ENCODE data around the gene CDK5RAP1. TPM values are rescaled to one million over a fixed set of nuclear protein-coding genes. Genes with fewer than 3 reads are reported as not detected.

CDK5RAP1 gene
- total RNA-seq, 3 donors from 2014 or later: 21.8 to 32.4 (median 29.4) TPM

DNA sequence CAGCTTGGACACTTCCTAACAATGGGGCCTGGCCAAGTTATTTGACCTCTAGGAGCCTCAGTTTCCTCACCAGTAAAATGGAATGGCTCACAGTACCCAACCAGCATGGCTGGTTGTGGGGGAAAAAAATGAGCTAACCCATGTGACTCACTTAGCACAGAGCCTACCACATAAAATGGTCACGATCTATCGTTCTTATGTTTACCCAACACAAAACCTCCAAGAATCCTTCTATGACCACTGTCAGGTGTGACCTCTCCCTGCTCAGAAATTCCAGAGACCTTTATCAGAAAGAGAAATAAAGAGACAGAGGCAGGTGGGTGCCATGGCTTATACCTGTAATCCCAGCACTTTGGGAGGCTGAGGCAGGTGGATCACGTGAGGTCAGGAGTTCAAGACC, 78.9 kb downstream of the CDK5RAP1 start:
- no peak for DNase-seq (ENCODE audit: low spot score in 2 of 2)
- H3K36me3 ChIP-seq: no peaks in the 10 kb centered on the region
- no peak overlapping the region for H3K4me3 ChIP-seq
- TF ChIP-seq, protein P1, sequence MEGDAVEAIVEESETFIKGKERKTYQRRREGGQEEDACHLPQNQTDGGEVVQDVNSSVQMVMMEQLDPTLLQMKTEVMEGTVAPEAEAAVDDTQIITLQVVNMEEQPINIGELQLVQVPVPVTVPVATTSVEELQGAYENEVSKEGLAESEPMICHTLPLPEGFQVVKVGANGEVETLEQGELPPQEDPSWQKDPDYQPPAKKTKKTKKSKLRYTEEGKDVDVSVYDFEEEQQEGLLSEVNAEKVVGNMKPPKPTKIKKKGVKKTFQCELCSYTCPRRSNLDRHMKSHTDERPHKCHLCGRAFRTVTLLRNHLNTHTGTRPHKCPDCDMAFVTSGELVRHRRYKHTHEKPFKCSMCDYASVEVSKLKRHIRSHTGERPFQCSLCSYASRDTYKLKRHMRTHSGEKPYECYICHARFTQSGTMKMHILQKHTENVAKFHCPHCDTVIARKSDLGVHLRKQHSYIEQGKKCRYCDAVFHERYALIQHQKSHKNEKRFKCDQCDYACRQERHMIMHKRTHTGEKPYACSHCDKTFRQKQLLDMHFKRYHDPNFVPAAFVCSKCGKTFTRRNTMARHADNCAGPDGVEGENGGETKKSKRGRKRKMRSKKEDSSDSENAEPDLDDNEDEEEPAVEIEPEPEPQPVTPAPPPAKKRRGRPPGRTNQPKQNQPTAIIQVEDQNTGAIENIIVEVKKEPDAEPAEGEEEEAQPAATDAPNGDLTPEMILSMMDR (IDR thresholded peaks at IDR 0.05): no peak
- TF ChIP-seq POLR2A (IDR thresholded peaks at IDR 0.05) (no peak), POLR2AphosphoS5 (IDR thresholded peaks at IDR 0.05) (no peak)
- H3K27ac ChIP-seq: no peak overlapping the region
- H3K4me1 ChIP-seq: no peaks in the 10 kb centered on the region
- H3K27me3 ChIP-seq: no peaks in the 10 kb centered on the region
- intact Hi-C loops (cut with DNase I; ENCODE audit: low total_unique reads): no loop called here
- no peaks in the 10 kb centered on the region for H3K9me3 ChIP-seq

DNA sequence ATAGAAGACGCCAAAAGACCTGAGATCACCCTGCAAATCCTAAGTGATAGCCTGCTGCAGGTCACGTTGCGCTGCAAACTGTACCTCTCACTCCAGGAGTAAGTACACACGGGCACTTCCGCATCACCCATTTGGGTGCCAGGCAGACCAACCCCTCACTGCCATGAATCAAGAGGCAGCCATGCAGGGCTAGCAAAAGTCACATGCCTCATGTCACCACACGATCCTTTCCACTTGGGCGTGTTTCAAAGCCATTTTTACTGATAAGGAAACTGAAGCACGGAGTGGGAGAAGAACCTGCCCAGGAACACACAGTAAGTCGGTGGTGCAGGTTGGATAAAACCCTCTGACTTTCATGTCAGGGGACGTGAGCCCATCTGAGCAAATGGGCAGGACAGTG, 81.3 kb downstream of the CDK5RAP1 start:
- Histone ChIP-seq H3K27ac (no peak overlapping the region), H3K9me3 (no peaks in the 10 kb centered on the region), H3K4me3 (no peak overlapping the region), H3K4me1 (no peaks in the 10 kb centered on the region), H3K36me3 (no peaks in the 10 kb centered on the region), H3K27me3 (no peaks in the 10 kb centered on the region)
- TF ChIP-seq, protein P1 (IDR thresholded peaks at IDR 0.05): no peak
- TF ChIP-seq POLR2AphosphoS5 (IDR thresholded peaks at IDR 0.05) (no peak), POLR2A (IDR thresholded peaks at IDR 0.05) (no peak)
- DNase-seq (ENCODE audit: low spot score in 2 of 2): no peak
- intact Hi-C loops (cut with DNase I; ENCODE audit: low total_unique reads): no loop called here

DNA sequence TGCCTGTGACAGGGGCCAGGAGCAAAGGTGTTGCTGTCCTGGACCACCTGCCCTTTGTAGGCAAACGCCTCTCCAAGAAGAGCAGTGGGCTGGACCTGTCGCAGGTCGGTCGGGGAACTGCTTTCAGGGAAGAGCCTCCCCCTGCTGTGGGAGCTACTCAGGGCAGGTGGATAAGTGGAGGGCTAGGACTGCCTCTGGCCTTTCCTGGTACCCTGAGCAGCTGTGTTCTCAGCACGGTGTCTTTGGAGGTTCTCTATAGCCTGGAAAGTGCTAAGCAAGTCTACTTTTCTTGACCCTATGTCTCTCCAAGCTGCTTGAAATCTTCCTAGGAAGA, 83.3 kb downstream of the CDK5RAP1 start:
- intact Hi-C loops (cut with DNase I; ENCODE audit: low total_unique reads): no loop called here
- no peak for DNase-seq (ENCODE audit: low spot score in 2 of 2)
- TF ChIP-seq, protein P1 (IDR thresholded peaks at IDR 0.05): no peak
- no peak for TF ChIP-seq POLR2A (IDR thresholded peaks at IDR 0.05)
- TF ChIP-seq POLR2AphosphoS5 (IDR thresholded peaks at IDR 0.05): no peak
- no peaks in the 10 kb centered on the region for H3K36me3 ChIP-seq
- no peaks in the 10 kb centered on the region for H3K9me3 ChIP-seq
- no peaks in the 10 kb centered on the region for H3K27me3 ChIP-seq
- no peaks in the 10 kb centered on the region for H3K4me1 ChIP-seq
- no peak overlapping the region for H3K27ac ChIP-seq
- no peak overlapping the region for H3K4me3 ChIP-seq

DNA sequence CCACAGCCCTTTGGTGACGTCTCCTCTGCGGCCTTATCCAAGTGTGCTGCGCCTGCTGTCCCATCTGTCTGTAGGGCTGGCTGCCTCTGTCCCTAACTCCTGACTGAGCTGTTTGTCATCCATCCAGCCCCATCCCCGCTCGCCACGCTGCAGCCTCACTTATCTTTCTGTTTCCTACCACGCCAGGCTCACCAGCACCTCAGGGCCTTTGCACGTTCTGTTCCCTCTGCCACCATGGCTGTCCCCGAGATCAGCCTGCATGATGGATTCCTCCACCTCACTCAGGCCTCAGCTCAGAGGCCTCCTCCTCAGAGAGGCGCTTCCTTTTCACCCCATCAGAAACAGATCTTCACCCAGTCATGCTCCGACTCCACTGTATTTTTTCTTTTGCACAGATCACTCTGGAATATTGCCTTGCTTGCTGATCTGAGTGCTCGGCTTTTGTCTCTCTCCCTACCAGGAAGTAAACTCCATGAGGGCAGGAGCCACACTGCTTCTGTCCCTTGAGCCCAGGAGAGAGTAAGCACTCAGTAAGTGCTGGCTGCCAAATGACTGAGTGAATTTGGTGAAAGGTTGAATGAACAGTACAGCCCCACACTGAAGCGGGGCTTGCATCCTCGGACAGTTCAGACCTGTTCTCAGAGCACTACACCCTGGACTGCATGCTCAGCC, 83.8 kb downstream of the CDK5RAP1 start:
- no peaks in the 10 kb centered on the region for H3K36me3 ChIP-seq
- no peak overlapping the region for H3K4me3 ChIP-seq
- H3K9me3 ChIP-seq: no peaks in the 10 kb centered on the region
- TF ChIP-seq, protein P1 (IDR thresholded peaks at IDR 0.05): no peak
- TF ChIP-seq POLR2AphosphoS5 (IDR thresholded peaks at IDR 0.05) (no peak), POLR2A (IDR thresholded peaks at IDR 0.05) (no peak)
- no peak for DNase-seq (ENCODE audit: low spot score in 2 of 2)
- no peaks in the 10 kb centered on the region for H3K4me1 ChIP-seq
- no peak overlapping the region for H3K27ac ChIP-seq
- H3K27me3 ChIP-seq: no peaks in the 10 kb centered on the region
- intact Hi-C loops (cut with DNase I; ENCODE audit: low total_unique reads): no loop called here

DNA sequence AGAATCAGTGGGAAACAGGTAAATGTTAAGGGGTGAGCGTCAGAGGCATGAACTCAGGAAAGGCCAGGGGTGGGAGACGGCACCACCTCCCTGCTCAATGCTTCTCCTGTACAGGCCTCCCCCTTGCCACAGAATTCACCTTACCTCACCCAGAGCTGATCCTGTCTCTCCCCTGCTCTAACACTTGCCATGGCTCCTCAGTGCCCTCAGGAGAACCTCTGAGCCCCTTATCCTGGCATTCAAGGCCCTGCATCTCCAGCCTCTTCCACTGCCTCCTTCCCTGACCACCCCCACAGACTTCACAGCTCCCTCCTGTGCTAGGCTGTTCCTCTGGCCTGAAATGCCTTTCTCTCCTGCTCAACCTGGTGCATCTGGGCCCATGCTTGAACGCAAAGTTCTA, 84.4 kb downstream of the CDK5RAP1 start:
- intact Hi-C loops (cut with DNase I; ENCODE audit: low total_unique reads): no loop called here
- Histone ChIP-seq H3K4me3 (no peak overlapping the region), H3K27ac (no peak overlapping the region), H3K36me3 (no peaks in the 10 kb centered on the region), H3K4me1 (no peaks in the 10 kb centered on the region), H3K9me3 (no peaks in the 10 kb centered on the region), H3K27me3 (no peaks in the 10 kb centered on the region)
- no peak for TF ChIP-seq POLR2AphosphoS5 (IDR thresholded peaks at IDR 0.05)
- no peak for TF ChIP-seq POLR2A (IDR thresholded peaks at IDR 0.05)
- TF ChIP-seq, protein P1 (IDR thresholded peaks at IDR 0.05): no peak
- DNase-seq (ENCODE audit: low spot score in 2 of 2): no peak
